K562 (cell line): ENCODE results near the gene VRK3. TPM values are rescaled to one million over a fixed set of nuclear protein-coding genes. Genes with fewer than 3 reads are reported as not detected.
A peak's percentile ranks its signal among the peaks of the same experiment; 100 is the strongest.

Experiments used
- ATAC-seq: fragments of 200-7000 bp; cut with Tn5 transposase; 3 replicates; pipeline ENCODE4 v1.9.1; 2020; ENCODE audit warnings: moderate library complexity
- BruUV-seq: library from RNA; stranded (reverse); fragments of 400-500 nt; replicated peaks from 2 replicates; lab custom pipeline; 2021; lab: Mats Ljungman, UMichigan
- CTCF ChIA-PET: fragments of 300-600 bp; formaldehyde crosslinking; extraction: SDS; loops from one replicate; lab custom pipeline; 2021; ENCODE audit warnings: low intra/inter-chr PET ratio; lab: Yijun Ruan, JAX
- POLR2A ChIA-PET: fragments of 300-600, 350-650 bp; sonication (Branson Sonifier 250); formaldehyde crosslinking; extraction: SDS; loops from one replicate; lab custom pipeline; 2021; ENCODE audit warnings: antibody characterized with exemption, inconsistent platforms; lab: Yijun Ruan, JAX
- DNase-seq, 4 experiments: peaks; one replicate each; pipeline versions ENCODE4 v3.0.0 to v3.0.0-alpha.2; 2011 to 2018; ENCODE audit warnings: low spot score in 3 of 4, mixed read lengths in 3 of 4; ENCODE audit errors: extremely low read depth in 1 of 4
- FAIRE-seq: peaks from 2 replicates; lab custom pipeline; 2011; peaks lifted over from hg19 to GRCh38; lab: Jason Lieb, UNC
- H2AFZ ChIP-seq: 2 replicates; pipeline ENCODE4 v1.6.0; 2011; ENCODE audit warnings: low read depth, low read length, control low read depth, inconsistent platforms
- H3K27ac ChIP-seq: fragments of 200-600 bp; 3 replicates; pipeline ENCODE4 v1.8.0; 2011; ENCODE audit warnings: low read depth, mild to moderate bottlenecking, control low read depth, inconsistent platforms, low read length, moderate library complexity, mixed read lengths; ENCODE audit errors: extremely low read depth
- H3K27me3 ChIP-seq, 2 experiments: fragments of 300-600 bp in 1 of 2; 2 replicates in 1 of 2; 3 replicates in 1 of 2; pipeline versions ENCODE4 v1.6.0 to v1.8.0; 2011; ENCODE audit warnings: inconsistent platforms in 2 of 2, low read length in 2 of 2, mild to moderate bottlenecking in 1 of 2, mixed read lengths in 1 of 2, moderate library complexity in 1 of 2; ENCODE audit not compliant: control insufficient read depth in 2 of 2, insufficient read depth in 2 of 2
- H3K36me3 ChIP-seq: fragments of 300-600 bp; 3 replicates; pipeline ENCODE4 v1.8.0; 2011; ENCODE audit warnings: mild to moderate bottlenecking, low read length, inconsistent platforms; ENCODE audit not compliant: control insufficient read depth, insufficient read depth
- H3K4me1 ChIP-seq, 2 experiments: fragments of 200-600 bp in 1 of 2; replicated peaks in 1 of 2; 2 replicates in 1 of 2; 3 replicates in 1 of 2; pipeline versions ENCODE4 v1.5.1 to v1.8.0; 2011; ENCODE audit warnings: inconsistent platforms in 2 of 2, low read length in 2 of 2, mild to moderate bottlenecking in 1 of 2, mixed read lengths in 1 of 2, moderate library complexity in 1 of 2; ENCODE audit not compliant: control insufficient read depth in 2 of 2, insufficient read depth in 2 of 2
- H3K4me2 ChIP-seq: 2 replicates; pipeline ENCODE4 v1.6.1; 2011; ENCODE audit warnings: low read length, control low read depth, inconsistent platforms, mixed read lengths; ENCODE audit not compliant: insufficient read depth
- H3K4me3 ChIP-seq: fragments of 200-600 bp; sonication (generic), shearing (Covaris generic); 2 replicates; pipeline ENCODE4 v1.5.1; 2016; ENCODE audit warnings: control low read depth, inconsistent platforms
- H3K79me2 ChIP-seq: fragments of 200-600 bp; 3 replicates; pipeline ENCODE4 v1.8.0; 2011; ENCODE audit warnings: low read length, inconsistent platforms; ENCODE audit not compliant: control insufficient read depth, insufficient read depth
- H3K9ac ChIP-seq, 2 experiments: 2 replicates each; pipeline versions ENCODE4 v1.6.0 to v1.6.1; 2011; ENCODE audit warnings: low read depth in 2 of 2, low read length in 2 of 2, control low read depth in 1 of 2, inconsistent platforms in 1 of 2, mild to moderate bottlenecking in 1 of 2, mixed read lengths in 1 of 2; ENCODE audit not compliant: insufficient read depth in 1 of 2
- H3K9me1 ChIP-seq: one replicate; pipeline ENCODE4 v1.6.0; 2011; ENCODE audit warnings: inconsistent platforms, mild to moderate bottlenecking, low read length, moderate library complexity; ENCODE audit not compliant: control insufficient read depth, insufficient read depth
- H3K9me3 ChIP-seq: replicated peaks from 2 replicates; pipeline ENCODE4 v1.5.1; 2011; ENCODE audit warnings: low read depth, low read length, inconsistent platforms; ENCODE audit not compliant: control insufficient read depth, insufficient read depth
- H4K20me1 ChIP-seq: replicated peaks from 2 replicates; pipeline ENCODE4 v1.6.1; 2011; ENCODE audit warnings: low read length, inconsistent platforms, mixed read lengths; ENCODE audit not compliant: control insufficient read depth, insufficient read depth
- BCOR ChIP-seq: fragments of 450-650 bp; IDR thresholded peaks from 2 replicates; pipeline ENCODE4 v1.6.1; 2016
- FOXA3 ChIP-seq, 2 experiments: fragments of 450-650 bp in 1 of 2; sonication (generic) in 1 of 2; formaldehyde crosslinking; IDR thresholded peaks in 1 of 2; conservative IDR thresholded peaks in 1 of 2; 2 replicates each; pipeline versions ENCODE4 v1.4.0 to v1.8.0; 2020 to 2022; ENCODE audit warnings: mild to moderate bottlenecking in 2 of 2, missing genetic modification reagents in 1 of 2
- KLF10 ChIP-seq: fragments of 250-450 bp; sonication (Bioruptor Pico); IDR thresholded peaks from 2 replicates; pipeline ENCODE4 v1.6.1; 2021; ENCODE audit warnings: matching md5 sums
- MLLT1 ChIP-seq, 2 experiments: fragments of 450-650 bp; IDR thresholded peaks; 2 replicates each; pipeline ENCODE4 v1.6.1; 2016
- RBM25 ChIP-seq: fragments of 200-400 bp; formaldehyde crosslinking; IDR thresholded peaks from 2 replicates; pipeline ENCODE4 v1.6.1; 2018; ENCODE audit warnings: low read length, low read depth, moderate library complexity; ENCODE audit not compliant: severe bottlenecking
- ZC3H11A ChIP-seq: IDR thresholded peaks from 2 replicates; pipeline ENCODE4 v1.6.1; 2012; ENCODE audit warnings: low read depth, low read length, improper control_type of control experiment
- ZFP36 ChIP-seq: fragments of 150-350 bp; IDR thresholded peaks from 2 replicates; pipeline ENCODE4 v1.6.1; 2018; ENCODE audit warnings: low read length, low read depth; ENCODE audit not compliant: partially characterized antibody
- ZNF740 ChIP-seq, 3 experiments: fragments of 200-800 bp in 1 of 3; sonication (Bioruptor generic) in 1 of 3; sonication (generic) in 1 of 3; formaldehyde crosslinking in 1 of 3; IDR thresholded peaks; 2 replicates each; pipeline versions ENCODE4 v1.6.1 to v1.8.0; 2016 to 2022; ENCODE audit warnings: mild to moderate bottlenecking in 2 of 3, missing compliant biosample characterization in 2 of 3, missing genetic modification characterization in 2 of 3, missing genetic modification reagents in 1 of 3
- WGBS: fragments of 100-300 bp; shearing (Covaris generic); methylation state at CpG from one replicate; pipeline ENCODE4 v1.1.6; 2016; ENCODE audit warnings: low coverage, mixed read lengths; ENCODE audit not compliant: insufficient coverage; ENCODE audit errors: missing lambda C conversion rate; 5-methylcytosine and 5-hydroxymethylcytosine counted together
- in situ Hi-C: fragments of 300-500 bp; cut with MboI; formaldehyde crosslinking; loops from 4 replicates; pipeline ENCODE4 v1.15.0; 2018; ENCODE audit warnings: inconsistent platforms, mixed read lengths
- intact Hi-C: fragments of 100-400 bp; cut with micrococcal nuclease; formaldehyde crosslinking; loops from 2 replicates; pipeline ENCODE4 v1.14.2; 2022
- polyA plus RNA-seq, 8 experiments: library from polyadenylated mRNA; depleted of rRNA in 4 of 8; stranded (reverse) in 5 of 8; unstranded in 3 of 8; fragments of >200 nt; fragmentation: Nextera tagmentation in 2 of 8; fragmentation: Illumina TruSeq in 1 of 8; extraction: Ambion mirVana in 2 of 8; extraction: Trizol in 1 of 8; gene quantifications; 2 replicates each; pipeline versions ENCODE4 v1.2.1 to v1.2.3, GENCODE V29; 2011 to 2014; ENCODE audit warnings: inconsistent platforms in 1 of 8, missing spikeins in 1 of 8
- total RNA-seq, 7 experiments: library from RNA; depleted of rRNA in 6 of 7; stranded (reverse); fragments of >200 nt in 6 of 7; fragmentation: Illumina TruSeq in 2 of 7; extraction: Trizol in 2 of 7; gene quantifications; 2 replicates each; pipeline versions ENCODE4 v1.2.1 to v1.2.3, GENCODE V29; 2011 to 2021; ENCODE audit warnings: low replicate concordance in 1 of 7

VRK3 gene
- total and polyA plus RNA-seq, 9 of the 15 experiments (the other 6 are each of a cell fraction or from before 2014, with no cell fraction given) = 25.6 to 94.3 (median 42.9) TPM

- no peak overlapping the region for H2AFZ ChIP-seq
- H3K79me2 ChIP-seq = no peaks in the 10 kb centered on the region
- no peaks in the 10 kb centered on the region; a peak in 2 of 5 replicates for H3K4me1 ChIP-seq
- WGBS = 16% methylated on average over 8 of the region's 10 CpGs
- intact Hi-C loops (no loop called here), in situ Hi-C loops (no loop called here)
- no peak overlapping the region for H3K27ac ChIP-seq
- CTCF ChIA-PET = no interaction called here
- H3K36me3 ChIP-seq = no peaks in the 10 kb centered on the region
- POLR2A ChIA-PET = interaction anchor here (2.3 kb wide), 1 partner anchor 13 kb away, joined by 8 read pairs; no protein-coding TSS in a partner anchor
- H3K27me3 ChIP-seq = peaks cover 0 to 8% of the 10 kb centered on the region in 2 experiments; a peak in 1 of 5 replicates
- ATAC-seq (no peak), FAIRE-seq (no peak), DNase-seq (no peak)
- H3K4me3 ChIP-seq = no peak overlapping the region
- no peaks in the 10 kb centered on the region for H3K9me1 ChIP-seq
- peak overlapping the region in 1 of 2 experiments; percentile 74; a peak in 1 of 4 replicates for H3K9ac ChIP-seq
- TF ChIP-seq ZC3H11A (no peak), RBM25 (peak; percentile 72), BCOR (peak; percentile 52), ZFP36 (peak; percentile 74)
- no TSS peak for BruUV-seq
- no peaks in the 10 kb centered on the region; the same call in 1 of the 2 replicates for H3K9me3 ChIP-seq
- no peak overlapping the region for H3K4me2 ChIP-seq
- no peaks in the 10 kb centered on the region for H4K20me1 ChIP-seq
Measured at GRCh38 chr19:50065938-50066337, 40.8 kb upstream of the VRK3 start.

- no peaks in the 10 kb centered on the region for H4K20me1 ChIP-seq
- DNase-seq = no peak
- TF ChIP-seq ZNF740 (CRISPR knock-in tag; IDR thresholded peaks at IDR 0.05) = no peak
- TF ChIP-seq ZNF740 (tag; IDR thresholded peaks at IDR 0.05) = no peak
- TF ChIP-seq KLF10 (CRISPR knock-in tag) = no peak
- TF ChIP-seq MLLT1 (IDR thresholded peaks at IDR 0.05) = no peak
- TF ChIP-seq FOXA3 (CRISPR knock-in tag; conservative IDR thresholded peaks at IDR 0.05 in 1 of 2, IDR thresholded peaks at IDR 0.05 in 1 of 2) = peak in 1 of 2 experiments; percentile 68; a peak in 1 of 4 replicates
- POLR2A ChIA-PET = no interaction called here
- peaks cover 19% of the 10 kb centered on the region for H3K9me3 ChIP-seq
- ATAC-seq = no peak
- in situ Hi-C loops = no loop called here
- no peak for FAIRE-seq
- BruUV-seq = no TSS peak
- no peak overlapping the region for H3K9ac ChIP-seq
- no peaks in the 10 kb centered on the region for H3K36me3 ChIP-seq
- H3K4me2 ChIP-seq = no peak overlapping the region
- 21% methylated on average over 5 of the region's 5 CpGs for WGBS
- H3K27me3 ChIP-seq = peaks cover 0 to 8% of the 10 kb centered on the region in 2 experiments; a peak in 2 of 5 replicates
- no peak overlapping the region for H2AFZ ChIP-seq
- no peaks in the 10 kb centered on the region for H3K79me2 ChIP-seq
- CTCF ChIA-PET = no interaction called here
- no peak overlapping the region for H3K27ac ChIP-seq
- intact Hi-C loops = no loop called here
- no peak overlapping the region for H3K4me3 ChIP-seq
- H3K9me1 ChIP-seq = no peaks in the 10 kb centered on the region
- H3K4me1 ChIP-seq = no peaks in the 10 kb centered on the region; a peak in 2 of 5 replicates
Measured at GRCh38 chr19:50061650-50062049, 36.5 kb upstream of the VRK3 start.
